Smooth muscle cell (in vitro differentiated cells): ENCODE results near the gene CACNA1F. TPM values are rescaled to one million over a fixed set of nuclear protein-coding genes. Genes with fewer than 3 reads are reported as not detected.

Experiments
- DNase-seq: peaks from one replicate; lab custom pipeline; 2025; ENCODE audit not compliant: unreplicated experiment; lab: John Stamatoyannopoulos, UW
- H2AFZ ChIP-seq: fragments of 200-600 bp; sonication (generic); 2 replicates; pipeline ENCODE4 v1.6.0; 2016; ENCODE audit warnings: antibody characterized with exemption, low read depth, mild to moderate bottlenecking
- H3F3A ChIP-seq: fragments of 200-600 bp; sonication (generic); 2 replicates; pipeline ENCODE4 v1.6.0; 2017; ENCODE audit warnings: antibody characterized with exemption, low read depth
- H3K27ac ChIP-seq: fragments of 200-600 bp; sonication (generic); 2 replicates; pipeline ENCODE4 v1.5.1; 2016; ENCODE audit warnings: low read depth, mild to moderate bottlenecking
- H3K27me3 ChIP-seq: fragments of 200-600 bp; sonication (generic); 2 replicates; pipeline ENCODE4 v1.6.1; 2016; ENCODE audit warnings: low read depth, mild to moderate bottlenecking
- H3K36me3 ChIP-seq: fragments of 200-600 bp; sonication (generic); 2 replicates; pipeline ENCODE4 v1.5.1; 2016; ENCODE audit warnings: low read depth
- H3K4me1 ChIP-seq: fragments of 200-600 bp; sonication (generic); 2 replicates; pipeline ENCODE4 v1.5.1; 2016; ENCODE audit warnings: low read depth
- H3K4me2 ChIP-seq: fragments of 200-600 bp; sonication (generic); 2 replicates; pipeline ENCODE4 v1.6.0; 2016; ENCODE audit warnings: mild to moderate bottlenecking
- H3K4me3 ChIP-seq: fragments of 200-600 bp; sonication (generic); 2 replicates; pipeline ENCODE4 v1.5.1; 2016; ENCODE audit warnings: mild to moderate bottlenecking
- H3K79me2 ChIP-seq: fragments of 200-600 bp; sonication (generic); 2 replicates; pipeline ENCODE4 v1.6.0; 2016; ENCODE audit warnings: low read depth, mild to moderate bottlenecking
- H3K9ac ChIP-seq: fragments of 200-600 bp; sonication (generic); 2 replicates; pipeline ENCODE4 v1.6.0; 2016; ENCODE audit warnings: low read depth
- H3K9me3 ChIP-seq: fragments of 200-600 bp; sonication (generic); replicated peaks from 2 replicates; pipeline ENCODE4 v1.5.1; 2016; ENCODE audit warnings: low read depth
- H4K20me1 ChIP-seq: fragments of 200-600 bp; sonication (generic); 2 replicates; pipeline ENCODE4 v1.6.0; 2016; ENCODE audit warnings: low read depth
- CTCF ChIP-seq: fragments of 200-600 bp; sonication (generic); IDR thresholded peaks from 2 replicates; pipeline ENCODE4 v1.5.1; 2017; ENCODE audit warnings: borderline replicate concordance, mild to moderate bottlenecking, antibody characterized with exemption; ENCODE audit not compliant: insufficient read depth, poor library complexity, severe bottlenecking
- WGBS: methylation state at CpG from one replicate; pipeline ENCODE4 v1.1.7; 2016; ENCODE audit warnings: low lambda C conversion rate; 5-methylcytosine and 5-hydroxymethylcytosine counted together
- polyA plus RNA-seq: library from polyadenylated mRNA; unstranded; fragments of >200 nt; fragmentation: Nextera tagmentation; extraction: Ambion mirVana; gene quantifications from 2 replicates; pipeline ENCODE4 v1.2.1, GENCODE V29; 2016
- total RNA-seq: library from RNA; depleted of rRNA; stranded (reverse); fragments of >200 nt; gene quantifications from 2 replicates; pipeline ENCODE4 v1.2.3, GENCODE V29; 2014

Gene CACNA1F
- total and polyA plus RNA-seq, 2 experiments from 2014 or later: 0.34 TPM; not detected in 1

- no peak for DNase-seq
- no peaks in the 10 kb centered on the region for H3K9me3 ChIP-seq
- TF ChIP-seq CTCF: no peak
- no peaks in the 10 kb centered on the region for H3K36me3 ChIP-seq
- 89% methylated on average over 13 of the region's 13 CpGs for WGBS
- H3K9ac ChIP-seq: no peak overlapping the region
- H4K20me1 ChIP-seq: no peaks in the 10 kb centered on the region
- no peaks in the 10 kb centered on the region for H3F3A ChIP-seq
- H3K4me1 ChIP-seq: no peaks in the 10 kb centered on the region
- no peak overlapping the region for H3K4me3 ChIP-seq
- H3K79me2 ChIP-seq: no peaks in the 10 kb centered on the region
- no peak overlapping the region for H3K4me2 ChIP-seq
- no peak overlapping the region for H3K27ac ChIP-seq
- H2AFZ ChIP-seq: no peak overlapping the region
- no peaks in the 10 kb centered on the region for H3K27me3 ChIP-seq
Measured at GRCh38 chrX:49250066-49250465, 16.9 kb upstream of the CACNA1F start.

GRCh38 chrX:49249616-49250015 lies 16.5 kb upstream of the CACNA1F start:
- H3K4me1 ChIP-seq: no peaks in the 10 kb centered on the region
- no peaks in the 10 kb centered on the region for H3K79me2 ChIP-seq
- no peaks in the 10 kb centered on the region for H3K36me3 ChIP-seq
- H3K4me3 ChIP-seq: no peak overlapping the region
- no peak for DNase-seq
- WGBS: 92% methylated on average over 9 of the region's 9 CpGs
- H2AFZ ChIP-seq: no peak overlapping the region
- no peaks in the 10 kb centered on the region for H3K9me3 ChIP-seq
- H3K27me3 ChIP-seq: no peaks in the 10 kb centered on the region
- TF ChIP-seq CTCF: no peak
- H3K4me2 ChIP-seq: no peak overlapping the region
- no peak overlapping the region for H3K9ac ChIP-seq
- H4K20me1 ChIP-seq: no peaks in the 10 kb centered on the region
- H3K27ac ChIP-seq: no peak overlapping the region
- no peaks in the 10 kb centered on the region for H3F3A ChIP-seq

GRCh38 chrX:49249071-49249470 lies 15.9 kb upstream of the CACNA1F start:
- no peaks in the 10 kb centered on the region for H3K27me3 ChIP-seq
- H3K27ac ChIP-seq: no peak overlapping the region
- H2AFZ ChIP-seq: no peak overlapping the region
- TF ChIP-seq CTCF: no peak
- H3K9me3 ChIP-seq: no peaks in the 10 kb centered on the region
- no peaks in the 10 kb centered on the region for H3K4me1 ChIP-seq
- WGBS: 87% methylated on average over 6 of the region's 6 CpGs
- no peaks in the 10 kb centered on the region for H4K20me1 ChIP-seq
- no peaks in the 10 kb centered on the region for H3F3A ChIP-seq
- H3K4me3 ChIP-seq: no peak overlapping the region
- no peak for DNase-seq
- H3K36me3 ChIP-seq: no peaks in the 10 kb centered on the region
- no peak overlapping the region for H3K4me2 ChIP-seq
- no peak overlapping the region for H3K9ac ChIP-seq
- no peaks in the 10 kb centered on the region for H3K79me2 ChIP-seq
